ENCODE measurements around the gene NUP160. TPM values are rescaled to one million over a fixed set of nuclear protein-coding genes. Genes with fewer than 3 reads are reported as not detected.
"Not testable (repeated sequence)": the region's sequence is repeated elsewhere in the genome, so short reads cannot be mapped to it uniquely, and the experiment has no call there.

The NUP160 gene
- total RNA-seq, 1 experiment from 2014 or later: 47.1 TPM

DNA sequence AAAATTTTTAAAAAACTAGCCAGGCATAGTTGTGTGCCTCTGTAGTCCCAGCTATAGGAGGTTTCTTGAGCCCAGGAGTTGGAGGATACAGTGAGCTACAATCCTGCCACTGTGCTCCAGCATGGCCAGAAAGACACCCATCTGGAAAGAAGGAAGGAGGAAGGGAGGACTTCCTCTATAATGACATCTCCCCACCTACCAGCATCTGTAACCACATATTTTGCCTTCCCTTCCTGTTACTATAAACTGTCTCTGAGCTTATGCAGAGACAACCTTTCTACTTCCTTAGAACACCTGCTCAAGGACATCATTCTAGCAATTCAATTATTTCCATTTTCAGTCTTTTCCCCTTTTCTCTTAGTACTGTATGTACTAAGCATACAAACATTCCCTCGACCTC, 2.2 kb upstream of the NUP160 start:
- H3K4me3 ChIP-seq: no peak overlapping the region
- no peak overlapping the region for H3K27ac ChIP-seq
- no peaks in the 10 kb centered on the region for H3K27me3 ChIP-seq (replicated peaks)
- H3K36me3 ChIP-seq: peaks cover 23% of the 10 kb centered on the region
- peaks cover 35% of the 10 kb centered on the region for H3K4me1 ChIP-seq (replicated peaks)
- no peak for DNase-seq (ENCODE audit: low read depth in 1 of 2, low spot score in 2 of 2)
- H3K9me3 ChIP-seq (replicated peaks): no peaks in the 10 kb centered on the region

DNA sequence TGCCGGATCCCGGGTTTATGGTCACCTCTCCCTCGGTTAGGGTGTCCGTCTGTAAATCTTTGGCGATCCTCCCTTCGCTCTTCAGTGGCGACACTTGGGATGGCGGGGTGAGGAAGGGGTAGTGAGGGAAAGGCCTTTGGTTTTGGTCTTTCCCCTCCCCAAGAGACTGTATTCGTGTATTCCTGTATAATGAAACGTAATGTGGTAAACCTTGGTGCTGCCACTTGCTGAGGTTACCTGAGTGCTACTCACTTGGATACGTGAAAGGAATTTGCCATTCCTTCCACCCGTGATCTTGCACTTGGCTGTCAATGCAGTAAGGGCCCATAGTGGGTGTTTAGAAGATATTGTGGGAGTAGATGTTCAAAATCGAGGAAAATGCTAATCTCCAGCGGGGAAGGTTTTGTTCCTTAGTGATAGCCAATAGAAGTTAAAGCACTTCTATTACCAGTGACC, 578 bp upstream of the NUP160 start:
- Histone ChIP-seq H3K4me3 (peak overlapping the region; percentile 63), H3K4me1 (replicated peaks) (peaks cover 37% of the 10 kb centered on the region), H3K27ac (peak overlapping the region; percentile 71), H3K9me3 (replicated peaks) (no peaks in the 10 kb centered on the region), H3K36me3 (peaks cover 39% of the 10 kb centered on the region), H3K27me3 (replicated peaks) (no peaks in the 10 kb centered on the region)
- no peak for DNase-seq (ENCODE audit: low read depth in 1 of 2, low spot score in 2 of 2)

DNA sequence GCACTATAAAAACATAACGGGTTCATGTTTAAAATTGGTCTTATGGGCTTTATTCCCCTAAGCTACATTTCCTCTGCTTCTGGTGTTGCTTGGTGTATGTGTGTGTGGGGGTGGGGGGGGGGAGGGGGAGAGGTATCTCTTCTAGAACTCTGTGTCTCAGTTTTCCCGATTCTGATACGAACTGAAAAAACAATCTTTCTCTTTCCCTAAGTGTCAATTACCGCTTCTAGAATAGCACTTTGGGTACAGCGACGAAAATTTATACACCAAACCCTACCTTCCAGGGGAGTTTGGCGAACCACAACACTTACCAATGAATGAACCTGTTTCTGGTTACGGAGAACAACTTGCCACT, 636 bp downstream of the NUP160 start:
- Histone ChIP-seq H3K9me3 (replicated peaks) (no peaks in the 10 kb centered on the region), H3K27me3 (replicated peaks) (no peaks in the 10 kb centered on the region), H3K4me1 (replicated peaks) (peaks cover 28% of the 10 kb centered on the region), H3K4me3 (peak overlapping the region; percentile 63), H3K36me3 (peaks cover 51% of the 10 kb centered on the region), H3K27ac (peak overlapping the region; percentile 71)
- no peak for DNase-seq (ENCODE audit: low read depth in 1 of 2, low spot score in 2 of 2)

DNA sequence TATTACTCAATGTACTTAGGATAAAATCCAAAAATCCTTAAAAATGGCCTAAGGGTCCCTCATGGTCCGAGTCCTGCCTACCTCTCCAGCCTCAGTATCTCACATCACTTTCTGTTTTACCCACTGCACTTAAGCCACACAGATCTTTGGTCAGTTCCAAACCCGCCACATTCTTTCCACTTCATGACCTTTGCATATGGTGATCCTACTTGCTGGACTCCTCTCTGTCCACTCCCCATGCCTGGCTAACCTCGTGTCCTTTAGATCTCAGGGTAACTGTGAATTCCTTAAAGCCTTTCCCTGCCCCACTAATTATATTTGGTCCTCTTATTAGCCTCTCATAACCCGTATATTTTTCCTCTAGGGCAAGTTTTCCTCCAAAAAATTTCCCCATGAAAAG, 1.2 kb downstream of the NUP160 start:
- Histone ChIP-seq H3K27ac (no peak overlapping the region), H3K27me3 (replicated peaks) (no peaks in the 10 kb centered on the region), H3K4me3 (peak overlapping the region; percentile 63), H3K4me1 (replicated peaks) (peaks cover 23% of the 10 kb centered on the region), H3K9me3 (replicated peaks) (no peaks in the 10 kb centered on the region), H3K36me3 (peaks cover 56% of the 10 kb centered on the region)
- no peak for DNase-seq (ENCODE audit: low read depth in 1 of 2, low spot score in 2 of 2)

DNA sequence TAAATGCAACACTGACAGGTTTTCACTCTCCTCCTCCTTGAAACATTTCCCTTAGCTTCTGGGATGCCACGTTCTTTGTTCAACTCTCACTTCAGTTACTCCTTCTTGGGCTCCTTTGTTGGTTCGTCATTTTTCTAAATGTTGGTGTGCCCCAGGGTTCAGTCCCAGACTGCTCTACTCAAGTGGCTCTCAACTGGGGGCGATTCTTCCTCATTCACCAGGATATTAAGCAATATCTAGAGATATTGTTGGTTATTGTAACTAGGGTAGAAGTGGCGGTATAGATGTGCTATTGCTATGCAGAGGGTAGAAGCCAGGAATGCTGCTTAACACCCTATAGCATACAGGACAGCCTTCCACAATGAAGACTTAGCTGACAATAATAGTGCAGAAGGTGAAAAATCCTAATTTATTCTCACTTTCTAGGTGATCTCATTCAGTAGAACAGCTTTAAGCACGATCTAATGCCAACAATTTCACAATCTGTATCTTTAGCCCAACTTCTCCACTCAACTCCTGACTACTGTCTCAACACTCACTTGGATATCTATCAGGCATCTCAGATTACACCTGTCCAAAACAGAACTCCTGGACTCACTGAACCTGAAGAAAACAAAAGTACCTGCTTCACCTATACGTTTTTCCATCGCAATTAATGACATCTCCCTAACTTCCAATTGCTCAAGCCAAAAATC, 4.6 kb downstream of the NUP160 start:
- H3K27ac ChIP-seq: no peak overlapping the region
- DNase-seq (ENCODE audit: low read depth in 1 of 2, low spot score in 2 of 2): no peak
- peaks cover 91% of the 10 kb centered on the region for H3K36me3 ChIP-seq

DNA sequence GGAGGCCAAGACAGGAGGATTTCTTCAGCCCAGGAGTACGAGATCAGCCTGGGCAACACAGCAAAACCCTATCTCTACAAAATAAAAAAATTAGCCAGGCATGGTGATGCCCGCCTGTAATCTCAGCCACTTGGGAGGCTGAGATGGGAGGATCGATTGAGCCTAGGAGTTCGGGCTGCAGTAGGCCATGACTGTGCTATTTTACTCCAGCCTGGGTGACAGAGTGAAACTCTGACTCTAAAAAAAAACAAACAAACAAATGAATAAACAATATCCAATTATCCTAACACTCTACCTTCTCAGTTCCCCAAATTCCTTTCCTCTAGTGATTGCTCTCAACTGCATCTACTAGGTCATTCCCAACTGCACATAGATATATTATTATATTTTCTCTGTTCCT, 5.4 kb downstream of the NUP160 start:
- DNase-seq (ENCODE audit: low read depth in 1 of 2, low spot score in 2 of 2): no peak
- H3K9me3 ChIP-seq (replicated peaks): no peaks in the 10 kb centered on the region
- H3K4me3 ChIP-seq: no peak overlapping the region
- H3K27ac ChIP-seq: no peak overlapping the region
- peaks cover 11% of the 10 kb centered on the region for H3K4me1 ChIP-seq (replicated peaks)
- no peaks in the 10 kb centered on the region for H3K27me3 ChIP-seq (replicated peaks)
- peaks cover 95% of the 10 kb centered on the region for H3K36me3 ChIP-seq

More for the DNA sequence above, 4.6 kb downstream of the NUP160 start:
- H3K27me3 ChIP-seq (replicated peaks): no peaks in the 10 kb centered on the region
- H3K4me1 ChIP-seq (replicated peaks): peaks cover 11% of the 10 kb centered on the region
- H3K9me3 ChIP-seq (replicated peaks): no peaks in the 10 kb centered on the region
- H3K4me3 ChIP-seq: no peak overlapping the region

DNA sequence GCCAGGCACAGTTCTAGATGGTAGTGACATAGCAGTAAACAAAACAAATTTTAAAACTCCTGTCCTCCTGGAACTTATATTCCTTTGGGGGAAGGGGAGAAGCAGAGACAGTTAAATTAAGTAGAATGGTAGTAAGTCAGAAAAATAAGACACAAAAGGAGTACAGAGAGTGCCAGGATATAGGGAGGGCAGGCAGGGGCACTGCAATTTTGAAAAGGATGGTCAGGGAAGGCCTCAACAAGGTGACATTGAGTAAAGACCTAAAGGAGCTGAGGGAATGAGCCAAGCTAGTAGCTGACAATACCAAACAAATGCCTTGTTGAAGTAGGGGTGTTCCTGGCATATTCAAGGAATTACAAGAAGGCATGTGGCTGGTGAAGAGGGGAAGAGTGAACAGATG, 10.2 kb downstream of the NUP160 start:
- no peak overlapping the region for H3K27ac ChIP-seq
- H3K36me3 ChIP-seq: peaks cover 99% of the 10 kb centered on the region
- H3K9me3 ChIP-seq (replicated peaks): no peaks in the 10 kb centered on the region
- H3K4me1 ChIP-seq (replicated peaks): no peaks in the 10 kb centered on the region
- DNase-seq (ENCODE audit: low read depth in 1 of 2, low spot score in 2 of 2): no peak
- no peaks in the 10 kb centered on the region for H3K27me3 ChIP-seq (replicated peaks)
- H3K4me3 ChIP-seq: no peak overlapping the region

DNA sequence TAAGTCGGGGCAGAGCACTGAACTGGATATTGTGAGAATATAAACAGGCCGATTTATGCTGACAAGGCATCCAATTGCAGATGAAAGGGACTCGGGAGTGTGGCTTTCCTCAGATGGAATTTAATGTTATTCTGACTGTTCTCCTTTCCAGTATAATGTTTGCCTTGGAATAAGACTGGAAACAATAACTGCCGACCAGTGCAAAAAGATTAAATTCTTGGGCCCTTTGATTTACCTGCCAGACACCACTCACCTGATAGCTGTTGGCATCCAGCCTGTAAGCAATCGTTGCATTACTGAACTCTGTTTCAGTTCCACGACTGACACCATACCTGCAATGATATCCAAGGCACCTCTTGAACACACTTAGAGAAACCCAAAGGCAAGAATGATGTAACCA, 10.9 kb downstream of the NUP160 start:
- Histone ChIP-seq H3K27ac (no peak overlapping the region), H3K27me3 (replicated peaks) (no peaks in the 10 kb centered on the region), H3K36me3 (peaks cover 99% of the 10 kb centered on the region), H3K4me1 (replicated peaks) (no peaks in the 10 kb centered on the region), H3K4me3 (no peak overlapping the region), H3K9me3 (replicated peaks) (no peaks in the 10 kb centered on the region)
- DNase-seq (ENCODE audit: low read depth in 1 of 2, low spot score in 2 of 2): no peak

DNA sequence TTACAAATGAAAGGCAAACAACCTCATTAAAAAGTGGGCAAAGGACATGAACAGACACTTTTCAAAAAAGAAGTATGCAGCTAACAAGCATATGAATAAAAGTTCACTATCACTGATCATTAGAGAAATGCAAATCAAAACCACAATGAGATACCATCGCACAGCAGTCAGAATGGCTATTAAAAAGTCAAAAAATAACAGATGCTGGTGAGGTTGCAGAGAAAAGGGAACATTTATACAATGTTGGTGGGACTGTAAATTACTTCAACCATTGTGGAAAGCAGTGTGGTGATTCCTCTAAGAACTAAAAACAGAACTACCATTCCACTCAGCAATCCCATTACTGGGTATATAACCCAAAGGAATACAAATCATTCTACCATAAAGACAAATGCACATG, 18.1 kb downstream of the NUP160 start:
- H3K9me3 ChIP-seq (replicated peaks); H3K27ac ChIP-seq; H3K27me3 ChIP-seq (replicated peaks); H3K4me3 ChIP-seq; DNase-seq (ENCODE audit: low read depth in 1 of 2, low spot score in 2 of 2); H3K4me1 ChIP-seq (replicated peaks): not testable (repeated sequence)
- H3K36me3 ChIP-seq: peaks cover 87% of the 10 kb centered on the region

DNA sequence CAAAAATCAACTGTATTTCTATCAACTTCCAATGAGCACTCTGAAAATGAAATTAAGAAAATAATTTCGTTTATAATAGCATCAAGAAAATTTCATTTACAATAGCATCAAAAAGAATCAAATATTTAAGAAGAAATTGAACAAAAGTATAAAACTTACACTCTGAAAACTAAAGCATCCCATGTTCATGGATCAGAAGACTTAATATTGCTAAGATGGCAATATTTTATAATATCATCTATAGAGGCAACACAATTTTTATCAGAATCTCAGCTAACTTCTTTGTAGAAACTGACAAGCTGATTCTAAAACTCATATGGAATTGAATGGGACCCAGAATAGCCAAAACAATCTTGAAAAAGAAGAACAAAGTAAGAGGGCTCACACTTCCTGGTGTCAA, 19.9 kb downstream of the NUP160 start:
- H3K36me3 ChIP-seq: peaks cover 76% of the 10 kb centered on the region
- no peak overlapping the region for H3K27ac ChIP-seq
- H3K9me3 ChIP-seq (replicated peaks): no peaks in the 10 kb centered on the region
- H3K4me1 ChIP-seq (replicated peaks): no peaks in the 10 kb centered on the region
- 0 out of 2 replicates have a peak, but pooled peaks cover 3% of the 10 kb centered on the region for H3K27me3 ChIP-seq (replicated peaks)
- no peak for DNase-seq (ENCODE audit: low read depth in 1 of 2, low spot score in 2 of 2)
- no peak overlapping the region for H3K4me3 ChIP-seq

DNA sequence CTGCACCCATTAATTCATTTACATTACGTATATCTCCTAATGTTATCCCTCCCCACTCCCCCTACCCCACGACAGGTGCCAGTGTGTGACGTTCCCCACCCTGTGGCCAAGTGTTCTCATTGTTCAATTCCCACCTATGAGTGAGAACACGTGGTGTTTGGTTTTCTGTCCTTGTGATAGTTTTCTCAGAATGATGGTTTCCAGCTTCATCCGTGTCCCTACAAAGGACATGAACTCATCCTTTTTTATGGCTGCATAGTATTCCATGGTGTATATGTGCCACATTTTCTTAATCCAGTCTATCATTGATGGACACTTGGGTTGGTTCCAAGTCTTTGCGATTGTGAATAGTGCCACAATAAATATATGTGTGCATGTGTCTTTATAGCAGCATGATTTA, 25.5 kb downstream of the NUP160 start:
- not testable (repeated sequence) for H3K9me3 ChIP-seq (replicated peaks); H3K4me1 ChIP-seq (replicated peaks); H3K4me3 ChIP-seq; DNase-seq (ENCODE audit: low read depth in 1 of 2, low spot score in 2 of 2); H3K27me3 ChIP-seq (replicated peaks); H3K27ac ChIP-seq
- H3K36me3 ChIP-seq: peaks cover 72% of the 10 kb centered on the region

DNA sequence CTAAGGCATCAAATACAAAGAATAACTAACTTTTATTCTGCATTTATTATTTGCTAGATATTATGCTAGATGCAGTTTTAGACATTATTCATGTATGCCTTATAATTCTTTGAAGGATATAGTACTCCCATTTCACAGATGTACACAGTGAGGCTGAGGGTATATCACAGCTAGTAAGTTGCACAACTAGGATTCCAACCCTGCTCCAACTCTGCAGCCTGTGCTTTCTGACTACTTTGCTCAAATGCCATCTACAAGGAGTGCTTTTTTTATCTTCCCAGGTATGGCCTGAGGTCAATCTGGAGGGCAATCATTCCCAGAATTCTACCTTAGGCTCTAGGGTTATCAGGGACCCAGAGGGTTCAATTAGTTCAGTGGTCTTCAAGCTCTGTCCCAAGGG, 28.4 kb downstream of the NUP160 start:
- no peak for DNase-seq (ENCODE audit: low read depth in 1 of 2, low spot score in 2 of 2)
- Histone ChIP-seq H3K36me3 (peaks cover 76% of the 10 kb centered on the region), H3K27me3 (replicated peaks) (no peaks in the 10 kb centered on the region)

DNA sequence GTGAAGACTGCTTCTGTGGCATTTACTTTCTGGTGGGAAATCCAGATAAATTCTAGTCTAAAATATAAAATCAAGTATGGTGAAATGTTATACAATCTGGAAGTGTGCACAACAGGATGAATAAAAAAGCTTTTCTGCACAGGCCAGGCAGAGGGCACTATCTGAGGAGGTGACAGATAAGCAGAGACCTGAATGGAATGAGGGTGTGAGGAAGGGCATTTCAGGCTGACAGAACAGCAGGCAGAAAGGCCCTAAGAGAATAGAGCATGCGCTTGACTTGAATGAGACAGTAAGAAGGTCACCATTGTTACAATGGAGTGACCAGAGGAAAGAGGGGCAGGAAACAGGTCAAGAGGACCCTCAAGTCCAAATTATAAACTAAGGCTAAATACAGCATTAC, 47.4 kb downstream of the NUP160 start:
- Histone ChIP-seq H3K36me3 (peaks cover 83% of the 10 kb centered on the region), H3K9me3 (replicated peaks) (no peaks in the 10 kb centered on the region), H3K4me1 (replicated peaks) (peaks cover 3% of the 10 kb centered on the region; the same call in 1 of the 2 replicates), H3K27me3 (replicated peaks) (no peaks in the 10 kb centered on the region), H3K4me3 (no peak overlapping the region), H3K27ac (no peak overlapping the region)
- DNase-seq (ENCODE audit: low read depth in 1 of 2, low spot score in 2 of 2): no peak

More for the DNA sequence above, 28.4 kb downstream of the NUP160 start:
- no peak overlapping the region for H3K4me3 ChIP-seq
- H3K9me3 ChIP-seq (replicated peaks): no peaks in the 10 kb centered on the region
- H3K27ac ChIP-seq: no peak overlapping the region
- no peaks in the 10 kb centered on the region for H3K4me1 ChIP-seq (replicated peaks)

DNA sequence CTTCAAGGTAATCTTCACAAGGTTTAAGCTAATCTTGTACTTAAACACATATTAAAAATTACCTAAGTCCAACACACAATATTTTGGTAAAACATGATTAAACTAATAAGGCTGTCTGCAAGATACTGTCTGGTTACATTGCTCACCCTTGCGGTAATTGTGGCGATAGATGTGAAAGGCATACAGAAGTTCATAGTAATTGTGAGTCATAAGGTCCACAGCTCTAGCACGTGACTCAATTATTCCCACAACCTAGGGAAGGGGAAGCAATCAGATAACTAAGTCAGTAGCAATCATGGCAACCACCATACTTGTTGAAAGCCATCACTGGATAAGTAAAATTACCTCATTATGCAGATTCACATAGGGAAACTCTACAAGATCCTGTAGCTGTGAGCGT, 50.5 kb downstream of the NUP160 start:
- Histone ChIP-seq H3K4me3 (no peak overlapping the region), H3K4me1 (replicated peaks) (peaks cover 3% of the 10 kb centered on the region; the same call in 1 of the 2 replicates), H3K9me3 (replicated peaks) (no peaks in the 10 kb centered on the region), H3K27ac (no peak overlapping the region), H3K36me3 (peaks cover 91% of the 10 kb centered on the region), H3K27me3 (replicated peaks) (no peaks in the 10 kb centered on the region)
- peak in 1 of 2 experiments; percentile 6 for DNase-seq (ENCODE audit: low read depth in 1 of 2, low spot score in 2 of 2)
